ENCODE results near the gene BACE1. TPM values are rescaled to one million over a fixed set of nuclear protein-coding genes. Genes with fewer than 3 reads are reported as not detected.

Gene BACE1
- total RNA-seq, 6 experiments from 2014 or later = 19.2 to 42.8 (median 23.7) TPM

DNA sequence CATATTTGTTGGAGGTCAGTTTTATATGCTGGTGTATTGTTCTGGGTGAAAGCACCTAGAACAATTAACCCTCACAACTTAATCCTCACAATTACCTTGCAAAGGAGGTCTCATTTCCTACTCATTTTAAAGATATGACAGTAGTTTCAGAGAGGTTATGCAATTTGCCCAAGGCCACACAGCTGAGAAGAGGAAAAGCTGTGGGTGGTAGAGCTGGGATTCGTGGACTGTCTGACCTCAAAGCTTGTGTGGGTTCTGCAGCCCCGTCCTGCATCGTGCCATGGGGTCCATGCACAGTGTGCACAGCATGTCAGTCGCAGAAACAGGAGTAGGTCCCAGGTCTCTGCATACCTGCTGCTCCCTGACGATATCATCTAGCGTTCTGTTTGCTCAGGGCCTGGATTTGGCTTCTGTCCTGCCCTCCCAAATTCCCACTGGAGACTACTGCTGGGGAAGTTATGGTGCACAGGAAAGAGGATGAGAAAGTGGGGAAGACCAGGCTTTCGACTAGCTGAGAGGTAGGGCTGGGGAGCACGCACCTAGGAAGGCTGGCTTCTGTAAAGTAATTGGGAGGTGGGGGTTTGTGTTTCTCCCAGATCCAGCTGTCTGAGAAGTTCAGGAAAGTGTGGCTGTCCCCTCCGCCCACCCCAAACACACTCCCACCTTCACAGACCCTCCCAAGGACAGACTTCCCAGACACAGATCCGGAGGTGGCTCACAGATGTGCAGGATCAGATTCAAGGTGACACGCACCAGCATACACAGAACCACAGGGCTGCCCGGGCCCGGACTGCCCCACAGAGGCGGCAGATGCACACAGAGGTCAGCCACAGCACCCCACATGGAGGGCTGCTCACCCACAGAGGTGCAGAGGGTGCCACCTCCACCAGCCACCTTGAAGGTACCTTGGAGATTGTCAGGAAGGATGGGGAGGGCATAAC is 2.0 kb downstream of the BACE1 start:
- H3K9me3 ChIP-seq = no peaks in the 10 kb centered on the region
- peaks cover 0 to 18% (median 5%) of the 10 kb centered on the region in 4 donors for H3K4me1 ChIP-seq
- no peak for DNase-seq
- H3K4me3 ChIP-seq = peak overlapping the region in 1 of 3 donors; percentile 90
- H3K27ac ChIP-seq = no peak overlapping the region
- intact Hi-C loops (cut with DNase I) = no loop called here
- no peaks in the 10 kb centered on the region for H3K27me3 ChIP-seq
- TF ChIP-seq POLR2A (IDR thresholded peaks at IDR 0.05) (no peak), CTCF (IDR thresholded peaks at IDR 0.05) (no peak)
- no peak for ATAC-seq
- H3K36me3 ChIP-seq = no peaks in the 10 kb centered on the region
- WGBS (ENCODE audit: insufficient coverage, low coverage, low lambda C conversion rate, missing lambda C conversion rate) = 46% methylated on average over 4 of the region's 14 CpGs

GRCh38 chr11:117313091-117313490 is 3.0 kb downstream of the BACE1 start:
- DNase-seq (no peak), ATAC-seq (no peak)
- WGBS (ENCODE audit: insufficient coverage, low coverage, low lambda C conversion rate, missing lambda C conversion rate) = 57% methylated on average over 3 of the region's 5 CpGs
- Histone ChIP-seq H3K27ac (no peak overlapping the region), H3K36me3 (no peaks in the 10 kb centered on the region), H3K9me3 (no peaks in the 10 kb centered on the region), H3K27me3 (no peaks in the 10 kb centered on the region), H3K4me1 (peaks cover 0 to 18% (median 5%) of the 10 kb centered on the region in 4 donors), H3K4me3 (no peak overlapping the region)
- intact Hi-C loops (cut with DNase I) = no loop called here
- TF ChIP-seq POLR2A (IDR thresholded peaks at IDR 0.05) (no peak), CTCF (IDR thresholded peaks at IDR 0.05) (no peak)

DNA sequence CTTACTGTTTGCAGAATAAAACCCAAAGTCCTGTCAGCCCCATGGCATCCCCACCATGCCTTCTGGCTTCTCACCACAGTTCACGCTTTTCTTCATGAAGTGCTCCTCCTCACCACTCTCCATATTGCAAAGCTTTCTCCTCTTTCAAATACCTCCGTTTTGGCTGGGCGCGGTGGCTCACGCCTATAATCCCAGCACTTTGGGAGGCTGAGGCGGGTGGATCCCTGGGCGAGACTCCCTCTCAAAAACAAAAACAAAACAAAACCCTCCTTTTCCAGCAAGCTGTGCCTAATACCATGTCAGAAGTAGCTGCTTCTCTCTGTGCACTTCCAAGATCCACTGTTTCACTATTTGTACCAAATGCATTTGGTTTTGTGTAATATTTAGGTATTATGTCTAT is 6.7 kb downstream of the BACE1 start:
- WGBS (ENCODE audit: insufficient coverage, low coverage, low lambda C conversion rate, missing lambda C conversion rate) = 98% methylated on average over 7 of the region's 7 CpGs
- H3K4me3 ChIP-seq = no peak overlapping the region
- no peaks in the 10 kb centered on the region for H3K9me3 ChIP-seq
- H3K27me3 ChIP-seq = no peaks in the 10 kb centered on the region
- TF ChIP-seq POLR2A (IDR thresholded peaks at IDR 0.05) = no peak
- TF ChIP-seq CTCF (IDR thresholded peaks at IDR 0.05) = no peak
- H3K4me1 ChIP-seq = peaks cover 0 to 3% (median 0%) of the 10 kb centered on the region in 4 donors
- H3K36me3 ChIP-seq = no peaks in the 10 kb centered on the region
- intact Hi-C loops (cut with DNase I) = no loop called here
- no peak for DNase-seq
- ATAC-seq = no peak
- H3K27ac ChIP-seq = no peak overlapping the region

GRCh38 chr11:117305145-117305544 is 10.9 kb downstream of the BACE1 start:
- no peaks in the 10 kb centered on the region for H3K36me3 ChIP-seq
- intact Hi-C loops (cut with DNase I) = no loop called here
- H3K27me3 ChIP-seq = no peaks in the 10 kb centered on the region
- DNase-seq = no peak
- H3K4me3 ChIP-seq = no peak overlapping the region
- H3K4me1 ChIP-seq = peaks cover 0 to 23% (median 7%) of the 10 kb centered on the region in 4 donors
- no peak overlapping the region for H3K27ac ChIP-seq
- 100% methylated on average over 1 of the region's 3 CpGs for WGBS (ENCODE audit: insufficient coverage, low coverage, low lambda C conversion rate, missing lambda C conversion rate)
- TF ChIP-seq POLR2A (IDR thresholded peaks at IDR 0.05) (no peak), CTCF (IDR thresholded peaks at IDR 0.05) (no peak)
- no peaks in the 10 kb centered on the region for H3K9me3 ChIP-seq
- ATAC-seq = no peak
